GOT3 (cell line): ENCODE data around the gene TCEAL5.
"Not testable (repeated sequence)": the region's sequence is repeated elsewhere in the genome, so short reads cannot be mapped to it uniquely, and the experiment has no call there.

Experiments
- DNase-seq: peaks from one replicate; lab custom pipeline; 2025; ENCODE audit warnings: mixed read lengths; lab: John Stamatoyannopoulos, UW

The TCEAL5 gene, protein sequence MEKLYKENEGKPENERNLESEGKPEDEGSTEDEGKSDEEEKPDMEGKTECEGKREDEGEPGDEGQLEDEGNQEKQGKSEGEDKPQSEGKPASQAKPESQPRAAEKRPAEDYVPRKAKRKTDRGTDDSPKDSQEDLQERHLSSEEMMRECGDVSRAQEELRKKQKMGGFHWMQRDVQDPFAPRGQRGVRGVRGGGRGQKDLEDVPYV

DNA sequence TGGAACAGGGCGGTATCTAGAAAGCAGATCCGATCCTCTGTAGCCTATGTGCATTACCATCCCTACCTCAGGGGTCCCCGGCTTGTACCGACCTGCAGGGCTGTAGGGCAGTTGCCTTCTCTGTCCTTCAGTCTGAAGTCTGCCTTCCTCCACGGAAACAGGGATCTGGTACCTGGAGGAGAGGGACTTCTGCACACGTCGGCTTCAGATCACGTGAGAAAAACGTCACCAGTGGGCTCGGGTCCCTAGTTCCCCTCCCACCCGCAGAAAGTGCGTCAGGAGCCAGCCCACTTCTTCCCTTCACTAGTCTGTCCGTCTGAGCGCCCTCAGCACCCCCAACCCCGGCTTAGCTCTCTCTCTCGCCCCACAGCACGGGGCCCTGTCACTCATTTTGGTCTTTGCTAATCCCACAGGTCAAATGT lies at the start of gene TCEAL5:
TCEAL5 (minus strand) TSS at position 170 of the 422 bp plus-strand sequence. CDS start 2,187 bp downstream, outside the sequence.
- no peak for DNase-seq

GRCh38 chrX:103311399-103311780 lies 34.8 kb upstream of the TCEAL5 start:
- DNase-seq = no peak

DNA sequence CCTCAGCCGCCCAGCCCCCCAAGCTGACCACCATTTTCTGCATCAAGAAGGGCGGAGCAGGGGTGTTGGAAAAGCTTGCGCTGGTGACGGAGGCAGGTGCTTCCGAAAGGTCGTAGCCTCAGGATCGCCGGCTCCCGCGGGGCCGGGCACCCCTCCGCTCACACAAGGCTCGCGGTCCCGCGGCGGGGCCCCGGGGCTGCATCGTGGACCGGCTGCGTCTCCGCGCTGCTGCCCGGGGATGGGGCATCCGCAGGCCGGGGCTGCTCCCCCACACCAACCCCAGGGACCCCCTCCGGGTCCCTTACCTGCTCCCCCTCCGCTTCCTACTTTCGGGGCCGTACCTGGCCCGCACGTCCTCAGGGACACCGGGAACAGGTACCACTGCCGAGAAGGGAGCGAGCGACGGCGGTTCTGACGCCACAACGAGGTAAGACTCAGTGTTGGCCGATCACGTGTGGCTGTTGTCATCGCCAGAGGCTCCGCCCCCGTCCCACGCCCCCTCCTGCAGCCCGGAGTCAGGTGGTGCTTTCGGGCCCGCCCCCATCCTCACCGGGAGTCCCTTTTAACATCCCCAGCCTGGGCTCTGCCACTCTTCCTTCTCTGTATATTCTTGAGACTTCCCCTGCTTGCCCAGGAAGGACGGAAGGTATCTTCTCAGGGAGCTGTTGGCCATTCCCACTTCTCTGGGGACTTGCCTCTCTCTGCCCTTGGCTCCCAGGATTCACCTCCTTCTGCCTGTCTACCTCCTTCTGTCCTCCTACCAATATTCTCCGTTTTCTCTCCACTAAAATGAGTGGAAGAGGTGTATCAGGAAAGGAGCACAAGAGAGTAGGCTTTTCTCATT lies 34.2 kb upstream of the TCEAL5 start, which contains the start of gene BEX2:
BEX2 (minus strand) TSS at position 436 of the 844 bp plus-strand sequence. CDS start 1,014 bp downstream, outside the sequence.
- DNase-seq = peak; percentile 2

- DNase-seq = no peak
Measured at GRCh38 chrX:103309860-103310554, 33.5 kb upstream of the TCEAL5 start.

GRCh38 chrX:103305666-103306065 lies 29.1 kb upstream of the TCEAL5 start:
- DNase-seq = not testable (repeated sequence)

- no peak for DNase-seq
Measured at GRCh38 chrX:103304705-103305104, 28.2 kb upstream of the TCEAL5 start.

DNA sequence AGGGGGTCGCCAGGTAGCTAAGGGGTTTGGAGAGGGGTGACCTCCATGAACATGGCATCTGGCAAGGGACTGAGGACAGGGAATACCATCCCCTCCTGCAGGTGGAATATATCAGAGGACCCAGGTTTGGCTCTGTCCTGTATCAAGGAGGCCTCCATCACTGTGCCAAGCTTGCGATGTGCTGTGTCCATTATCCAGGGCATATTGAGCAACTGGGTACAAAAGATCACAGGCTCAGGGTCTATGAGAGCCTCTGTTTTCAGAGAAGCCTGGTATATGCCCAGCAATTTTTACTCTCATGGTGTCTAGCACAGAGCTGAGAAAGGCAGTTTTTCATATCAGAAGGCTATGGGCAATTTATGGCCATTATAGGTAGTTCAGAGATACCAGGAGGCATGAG lies 16.6 kb upstream of the TCEAL5 start:
- no peak for DNase-seq

- DNase-seq = no peak
Measured at GRCh38 chrX:103279624-103280023, 3.1 kb upstream of the TCEAL5 start.

- DNase-seq = no peak
Measured at GRCh38 chrX:103275947-103276567, 493 bp downstream of the TCEAL5 start.

DNA sequence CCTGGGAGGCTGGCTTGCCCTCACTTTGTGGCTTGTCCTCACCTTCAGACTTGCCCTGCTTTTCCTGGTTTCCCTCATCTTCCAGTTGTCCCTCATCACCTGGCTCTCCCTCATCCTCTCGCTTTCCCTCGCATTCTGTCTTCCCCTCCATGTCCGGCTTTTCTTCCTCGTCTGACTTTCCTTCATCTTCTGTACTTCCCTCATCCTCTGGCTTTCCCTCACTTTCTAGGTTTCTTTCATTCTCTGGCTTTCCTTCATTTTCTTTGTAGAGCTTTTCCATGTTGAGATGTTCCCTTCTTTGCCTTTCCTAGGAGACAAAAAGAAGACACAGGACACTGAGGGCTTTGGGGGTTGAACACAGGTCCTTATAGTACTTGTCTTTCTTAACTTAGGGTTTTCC lies 2.3 kb downstream of the TCEAL5 start:
- no peak for DNase-seq

DNA sequence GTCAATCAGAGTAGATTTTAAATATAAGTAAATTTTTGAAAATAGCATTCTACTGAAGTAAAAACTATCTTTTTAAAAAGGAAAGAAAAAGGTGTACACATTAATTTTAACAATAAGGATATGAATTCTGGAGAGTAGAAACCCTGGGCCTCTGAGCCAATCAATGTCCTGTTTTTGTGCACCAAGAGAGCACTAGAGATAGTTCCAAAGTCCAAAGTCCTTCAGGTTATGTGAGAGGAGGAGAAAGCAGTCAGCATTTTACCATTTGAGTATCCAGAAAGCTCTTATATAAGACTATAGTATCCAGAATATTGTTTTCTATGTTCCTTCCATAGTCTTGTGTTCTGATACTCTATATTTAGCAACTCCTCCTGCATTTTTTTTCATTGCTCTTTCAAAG lies 18.3 kb downstream of the TCEAL5 start:
- no peak for DNase-seq

DNA sequence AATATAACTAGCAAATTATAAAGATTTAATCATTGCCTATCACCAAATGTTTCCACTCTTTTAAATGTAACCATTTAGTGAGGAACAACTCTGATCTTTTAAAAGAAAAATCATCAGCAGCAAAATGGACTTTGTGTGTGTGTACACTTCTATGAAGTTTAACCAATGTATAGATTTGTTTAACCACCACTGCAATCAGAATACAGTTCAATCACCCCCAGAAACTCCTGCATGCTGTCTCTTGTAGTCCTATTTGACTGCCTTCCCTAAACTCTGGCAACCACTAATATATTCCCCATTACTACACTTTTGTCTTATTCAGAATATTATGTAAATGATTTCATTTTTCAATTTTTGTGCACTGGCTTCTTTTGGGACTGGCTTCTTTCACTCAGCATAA lies 19.9 kb downstream of the TCEAL5 start:
- DNase-seq = no peak

- no peak for DNase-seq
Measured at GRCh38 chrX:103254921-103255493, 21.5 kb downstream of the TCEAL5 start, which contains the start of gene TCEAL8. TSS of gene TCEAL8 (minus strand) at chrX:103255155. CDS start at chrX:103253979, 1,176 bp downstream.

GRCh38 chrX:103254171-103254824 lies 22.3 kb downstream of the TCEAL5 start:
- DNase-seq = no peak

GRCh38 chrX:103253608-103254007 lies 22.9 kb downstream of the TCEAL5 start:
- no peak for DNase-seq

GRCh38 chrX:103250977-103251376 lies 25.6 kb downstream of the TCEAL5 start:
- no peak for DNase-seq

DNA sequence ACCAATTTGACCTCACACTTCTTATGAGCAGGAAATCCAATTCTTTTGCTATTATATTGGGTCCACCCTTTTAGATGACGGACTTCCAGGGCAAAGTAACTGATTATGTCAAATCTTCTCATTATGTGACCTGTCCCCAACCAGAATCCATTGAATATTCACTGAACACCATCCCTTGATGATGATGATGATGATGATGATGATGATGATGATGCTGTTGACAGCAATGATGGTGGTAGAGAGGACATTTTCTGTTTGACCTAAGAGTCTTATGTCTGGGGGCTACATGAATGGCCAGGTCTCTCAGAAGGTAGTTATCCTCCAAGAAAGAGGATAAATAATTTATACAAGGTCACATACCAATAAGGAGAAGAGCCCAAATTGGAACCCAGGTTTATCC lies 26.7 kb downstream of the TCEAL5 start:
- no peak for DNase-seq

GRCh38 chrX:103248553-103248952 lies 28.0 kb downstream of the TCEAL5 start:
- DNase-seq = no peak

GRCh38 chrX:103240155-103240554 lies 36.4 kb downstream of the TCEAL5 start:
- DNase-seq = no peak

DNA sequence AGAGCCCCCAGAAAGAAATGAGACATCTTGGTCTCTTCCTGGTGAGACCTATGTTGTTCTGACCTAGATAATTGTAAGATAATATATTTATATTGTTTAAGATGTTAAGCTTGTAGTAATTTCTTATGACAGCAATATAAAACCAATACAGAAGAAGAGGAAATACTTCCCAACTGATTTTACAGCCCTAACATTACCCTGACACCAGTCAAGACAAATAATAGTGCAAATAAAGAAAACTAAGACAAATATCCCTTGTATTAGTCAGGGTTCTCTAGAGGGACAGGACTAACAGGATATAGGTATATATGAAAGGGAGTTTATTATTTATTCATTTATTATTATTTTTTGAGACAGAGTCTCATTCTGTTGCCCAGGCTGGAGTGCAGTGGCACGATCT lies 40.3 kb downstream of the TCEAL5 start:
- DNase-seq = no peak

DNA sequence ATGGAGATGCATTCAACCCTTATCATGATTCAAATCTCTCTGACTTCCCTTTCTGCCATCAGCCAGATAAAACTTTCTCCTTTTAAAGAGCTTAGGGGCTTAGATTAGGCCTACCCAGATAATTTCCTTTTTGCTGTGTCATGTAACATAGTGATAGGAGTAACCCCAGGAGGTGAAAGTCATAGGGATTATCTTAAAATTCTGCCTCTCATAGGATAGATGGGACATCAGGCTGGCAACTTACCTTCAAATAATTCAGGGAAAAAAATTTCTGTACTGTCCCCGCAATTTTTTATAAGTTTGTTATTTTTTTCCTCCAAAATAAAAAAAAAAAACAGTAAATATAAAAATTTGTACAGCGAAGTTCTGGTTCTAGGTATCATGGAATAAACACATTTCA lies 40.9 kb downstream of the TCEAL5 start:
- DNase-seq = not testable (repeated sequence)
